Stimulated activated naive CD8-positive, alpha-beta T cell treated with anti-CD3 and anti-CD28 coated beads, Interleukin-15, amount 100 ng/mL, for 72 hours (primary cell): ENCODE results near the gene TLE1.

Experiments
- ATAC-seq: fragments of 150-1000 bp; cut with Tn5 transposase; 2 replicates; pipeline ENCODE4 v1.10.0; 2021; ENCODE audit warnings: mild to moderate bottlenecking, moderate library complexity
- DNase-seq, 2 donors: peaks; one replicate each; pipeline ENCODE4 v3.0.0; 2021 to 2022
- H3K27ac Mint-ChIP-seq, 2 donors: one replicate each; pipeline ENCODE4 v1.8.0; 2022; ENCODE audit warnings: mild to moderate bottlenecking in 2 of 2, mixed read lengths in 2 of 2, moderate library complexity in 2 of 2
- H3K27me3 Mint-ChIP-seq: one replicate; pipeline ENCODE4 v1.8.0; 2022; ENCODE audit warnings: mixed read lengths
- H3K4me1 Mint-ChIP-seq: one replicate; pipeline ENCODE4 v1.8.0; 2022; ENCODE audit warnings: mild to moderate bottlenecking, mixed read lengths
- H3K4me3 Mint-ChIP-seq, 2 donors: one replicate each; pipeline ENCODE4 v1.8.0; 2022; ENCODE audit warnings: mild to moderate bottlenecking in 2 of 2, mixed read lengths in 2 of 2, moderate library complexity in 1 of 2
- H3K9me3 Mint-ChIP-seq, 2 donors: one replicate each; pipeline ENCODE4 v1.8.0; 2022; ENCODE audit warnings: mixed read lengths in 2 of 2

The TLE1 gene

DNA sequence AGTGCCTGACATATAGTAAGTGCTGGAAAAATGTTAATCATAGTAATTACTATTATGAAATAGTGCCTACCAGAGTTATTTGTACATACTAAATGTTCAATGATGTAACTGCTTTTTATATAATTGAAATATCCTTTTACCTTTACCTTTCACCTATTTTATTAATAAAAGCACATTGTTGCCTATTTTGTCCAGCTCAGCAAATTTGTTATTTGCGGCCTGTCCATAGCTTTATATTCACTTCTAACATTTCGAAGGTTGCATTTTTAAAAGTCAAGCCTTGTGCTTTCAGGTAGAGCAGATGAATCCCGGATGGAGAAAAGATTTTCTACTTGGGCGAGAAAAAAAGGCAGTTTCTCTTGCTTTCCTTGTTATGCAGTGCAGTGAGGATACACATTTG is 119.3 kb downstream of the TLE1 start:
- DNase-seq (no peak), ATAC-seq (no peak)
- H3K4me3 Mint-ChIP-seq, result no peak overlapping the region
- no peaks in the 10 kb centered on the region for H3K9me3 Mint-ChIP-seq
- H3K4me1 Mint-ChIP-seq, result no peaks in the 10 kb centered on the region
- no peaks in the 10 kb centered on the region for H3K27me3 Mint-ChIP-seq
- H3K27ac Mint-ChIP-seq, result no peak overlapping the region

DNA sequence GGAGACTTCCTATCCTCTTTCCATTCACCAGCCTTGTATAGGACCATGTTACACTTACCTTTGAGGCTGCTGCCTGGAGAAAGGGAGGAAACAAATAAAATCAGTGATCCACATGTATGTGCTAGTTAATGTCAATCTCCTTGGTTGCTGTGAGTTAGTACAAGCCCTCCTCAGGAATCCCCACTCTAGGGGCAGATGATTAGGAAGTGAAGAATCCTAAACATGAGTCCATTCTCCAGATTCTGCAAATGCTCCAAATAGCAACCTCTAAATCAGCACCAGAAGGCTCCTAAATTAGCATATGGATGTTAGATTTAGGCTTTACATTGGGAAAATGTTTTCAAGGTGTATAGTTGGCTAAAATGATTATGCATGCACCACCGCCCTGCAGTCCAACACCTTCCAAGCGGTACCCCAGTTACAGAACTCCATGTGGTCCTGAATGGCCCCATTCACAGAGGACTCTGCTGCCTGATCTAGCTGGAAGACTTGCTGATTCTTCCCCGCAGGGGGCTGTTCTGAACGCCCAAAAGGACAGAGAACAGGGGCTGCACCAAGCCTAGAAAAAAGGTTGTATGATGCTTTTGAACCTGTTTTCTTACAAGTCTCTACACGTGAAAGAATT is 123.2 kb downstream of the TLE1 start:
- Mint-ChIP-seq H3K4me1 (no peaks in the 10 kb centered on the region), H3K27ac (no peak overlapping the region), H3K4me3 (no peak overlapping the region), H3K9me3 (peaks cover 4 to 5% of the 10 kb centered on the region in 2 donors), H3K27me3 (no peaks in the 10 kb centered on the region)
- ATAC-seq (no peak), DNase-seq (no peak)

DNA sequence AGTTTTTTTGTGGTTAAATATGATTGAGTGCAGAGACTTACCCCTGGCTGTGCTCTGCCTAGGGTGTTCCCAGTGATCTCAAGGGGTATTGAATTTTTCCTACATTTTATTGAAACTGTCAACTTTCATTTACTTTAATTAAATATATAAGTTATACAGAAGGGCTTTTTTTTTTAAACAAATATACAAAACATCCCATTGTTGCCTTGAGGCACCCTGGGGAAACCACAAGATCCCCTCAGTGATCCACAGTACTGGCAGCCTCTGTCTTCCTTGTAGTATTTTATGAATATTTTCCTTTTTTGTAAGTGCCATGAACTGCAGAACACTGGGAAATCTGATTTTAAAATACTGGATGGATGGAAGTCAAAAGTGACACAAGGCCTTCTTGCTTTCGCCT is 123.7 kb downstream of the TLE1 start:
- H3K9me3 Mint-ChIP-seq, result peaks cover 4 to 5% of the 10 kb centered on the region in 2 donors
- no peak for DNase-seq
- H3K4me1 Mint-ChIP-seq, result no peaks in the 10 kb centered on the region
- ATAC-seq, result no peak
- no peak overlapping the region for H3K4me3 Mint-ChIP-seq
- H3K27ac Mint-ChIP-seq, result no peak overlapping the region
- no peaks in the 10 kb centered on the region for H3K27me3 Mint-ChIP-seq

DNA sequence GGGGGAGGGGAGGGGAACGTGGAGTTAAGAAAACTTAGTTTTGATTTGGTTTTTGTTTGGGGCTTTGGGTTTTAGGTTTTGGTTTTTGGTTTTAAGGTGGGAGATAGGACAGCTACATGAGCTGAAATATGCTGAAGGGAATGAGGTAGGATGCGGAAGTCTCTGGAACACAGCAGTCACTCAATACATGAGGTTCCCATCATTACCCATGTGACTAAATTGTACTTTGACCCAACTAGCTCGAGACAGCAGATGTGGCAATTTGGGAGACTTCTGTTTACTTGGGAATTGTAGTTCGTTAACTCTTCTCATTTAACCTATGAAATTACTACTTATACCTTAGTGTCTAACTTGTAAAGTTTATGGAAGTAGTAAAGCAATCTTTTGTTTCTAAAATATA is 124.2 kb downstream of the TLE1 start:
- ATAC-seq, result no peak
- Mint-ChIP-seq H3K9me3 (peaks cover 4 to 5% of the 10 kb centered on the region in 2 donors), H3K27ac (no peak overlapping the region), H3K4me3 (no peak overlapping the region), H3K27me3 (no peaks in the 10 kb centered on the region), H3K4me1 (no peaks in the 10 kb centered on the region)
- no peak for DNase-seq

DNA sequence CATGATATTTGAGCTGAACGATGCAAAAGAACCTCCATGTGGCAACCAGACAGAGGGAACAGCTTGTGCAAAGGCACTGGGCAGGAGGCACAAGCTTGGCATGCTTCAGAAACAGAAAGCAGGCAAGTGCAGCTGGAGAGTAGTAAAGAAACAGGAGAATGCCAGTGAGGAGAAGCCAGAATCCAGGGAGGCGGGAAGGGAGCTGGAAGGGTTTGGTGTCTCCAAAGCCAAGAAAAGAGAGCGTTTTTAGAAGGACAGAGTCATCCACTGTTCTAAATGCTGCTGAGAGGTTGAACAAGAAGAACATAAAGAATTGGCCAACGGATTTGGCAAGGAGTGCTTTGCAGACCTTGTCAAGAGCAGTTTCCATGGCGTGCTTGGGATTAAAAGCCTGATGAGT is 124.7 kb downstream of the TLE1 start:
- no peak overlapping the region for H3K27ac Mint-ChIP-seq
- H3K9me3 Mint-ChIP-seq, result peaks cover 4 to 5% of the 10 kb centered on the region in 2 donors
- no peak for ATAC-seq

DNA sequence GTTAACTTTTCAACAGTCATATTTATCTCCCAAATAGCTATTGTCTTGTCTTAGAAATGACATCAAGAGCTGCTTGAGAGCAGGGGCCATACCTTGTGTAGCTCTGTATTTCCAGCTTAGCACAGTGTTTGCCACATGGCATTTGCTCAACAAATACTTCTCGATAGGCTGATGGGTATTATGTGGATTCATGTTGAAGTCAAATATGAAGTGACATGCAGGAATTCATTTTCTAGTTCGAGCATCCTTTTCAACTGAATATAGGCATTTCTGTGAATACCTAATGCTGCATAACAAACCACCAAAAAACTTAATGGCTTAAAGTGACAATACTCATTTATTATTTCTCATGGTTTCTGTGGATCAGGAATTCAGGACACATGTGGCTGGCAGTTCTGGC is 125.6 kb downstream of the TLE1 start:
- H3K27ac Mint-ChIP-seq, result no peak overlapping the region
- H3K9me3 Mint-ChIP-seq, result peaks cover 4 to 5% of the 10 kb centered on the region in 2 donors
- ATAC-seq, result no peak
- H3K4me1 Mint-ChIP-seq, result no peaks in the 10 kb centered on the region
- no peak for DNase-seq
- no peaks in the 10 kb centered on the region for H3K27me3 Mint-ChIP-seq
- no peak overlapping the region for H3K4me3 Mint-ChIP-seq

More for the DNA sequence above, 124.7 kb downstream of the TLE1 start:
- no peaks in the 10 kb centered on the region for H3K27me3 Mint-ChIP-seq
- no peak for DNase-seq
- H3K4me1 Mint-ChIP-seq, result no peaks in the 10 kb centered on the region
- H3K4me3 Mint-ChIP-seq, result no peak overlapping the region

DNA sequence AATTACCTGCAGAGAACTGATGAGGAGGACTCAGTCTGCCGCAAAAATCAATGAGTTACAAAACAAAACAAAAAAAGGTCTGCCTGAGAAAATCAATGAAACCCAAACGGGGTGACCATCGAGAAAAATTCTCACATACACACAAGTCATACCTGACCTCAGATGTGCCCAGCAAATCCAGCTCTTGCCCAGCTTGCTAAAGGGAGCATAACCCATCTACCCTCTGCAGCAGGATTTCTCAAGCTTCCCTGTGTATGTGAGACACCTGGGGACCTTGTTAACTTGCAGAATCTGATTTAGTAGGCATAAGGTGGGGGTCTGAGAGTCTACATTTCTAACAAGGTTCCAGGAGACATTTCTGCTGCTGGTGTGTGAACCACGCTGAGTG is 126.3 kb downstream of the TLE1 start:
- no peak for DNase-seq
- no peaks in the 10 kb centered on the region for H3K4me1 Mint-ChIP-seq
- H3K27ac Mint-ChIP-seq, result no peak overlapping the region
- peaks cover 2% of the 10 kb centered on the region for H3K27me3 Mint-ChIP-seq
- no peak overlapping the region for H3K4me3 Mint-ChIP-seq
- ATAC-seq, result no peak
- peaks cover 4 to 5% of the 10 kb centered on the region in 2 donors for H3K9me3 Mint-ChIP-seq

DNA sequence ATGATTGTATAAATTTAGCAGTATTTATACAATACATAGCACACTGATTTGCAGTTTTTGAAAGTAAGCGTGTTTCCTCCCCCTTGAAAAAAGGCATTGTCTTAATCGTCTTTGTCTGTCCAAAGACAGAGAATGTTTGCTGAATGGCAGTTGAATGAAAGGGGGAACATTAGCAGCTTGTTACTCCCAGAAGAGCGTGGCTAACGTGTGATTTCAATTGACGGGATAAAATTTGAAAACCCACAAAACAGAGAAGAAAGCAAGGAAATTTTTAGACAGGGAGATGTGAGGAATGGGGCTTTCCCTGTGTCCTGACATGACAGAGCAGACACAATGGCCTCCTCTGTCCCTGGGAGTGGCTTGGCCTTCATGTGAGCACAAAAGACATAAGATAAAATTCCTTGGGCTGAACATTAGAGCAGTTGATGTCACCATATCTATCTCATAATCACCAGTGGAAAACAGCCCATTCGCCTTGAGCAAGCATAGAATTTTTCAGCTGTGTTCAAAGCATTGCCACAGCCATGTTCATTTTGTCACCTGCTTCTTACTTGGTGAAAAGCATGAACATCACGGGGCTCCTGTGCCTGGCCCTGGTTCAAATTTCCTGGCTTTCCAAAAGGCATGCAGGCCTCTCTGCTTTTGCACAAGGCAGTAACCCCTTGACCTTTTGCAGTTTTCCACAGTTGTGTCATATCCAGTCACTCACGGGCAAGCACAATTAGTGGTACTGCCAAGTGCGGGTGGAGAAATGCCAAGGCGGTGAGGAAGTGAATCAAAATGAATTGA is 126.9 kb downstream of the TLE1 start:
- no peak overlapping the region for H3K27ac Mint-ChIP-seq
- no peak for DNase-seq
- no peaks in the 10 kb centered on the region for H3K4me1 Mint-ChIP-seq
- H3K4me3 Mint-ChIP-seq, result no peak overlapping the region
- peaks cover 4 to 5% of the 10 kb centered on the region in 2 donors for H3K9me3 Mint-ChIP-seq
- no peak for ATAC-seq
- H3K27me3 Mint-ChIP-seq, result peaks cover 7% of the 10 kb centered on the region

DNA sequence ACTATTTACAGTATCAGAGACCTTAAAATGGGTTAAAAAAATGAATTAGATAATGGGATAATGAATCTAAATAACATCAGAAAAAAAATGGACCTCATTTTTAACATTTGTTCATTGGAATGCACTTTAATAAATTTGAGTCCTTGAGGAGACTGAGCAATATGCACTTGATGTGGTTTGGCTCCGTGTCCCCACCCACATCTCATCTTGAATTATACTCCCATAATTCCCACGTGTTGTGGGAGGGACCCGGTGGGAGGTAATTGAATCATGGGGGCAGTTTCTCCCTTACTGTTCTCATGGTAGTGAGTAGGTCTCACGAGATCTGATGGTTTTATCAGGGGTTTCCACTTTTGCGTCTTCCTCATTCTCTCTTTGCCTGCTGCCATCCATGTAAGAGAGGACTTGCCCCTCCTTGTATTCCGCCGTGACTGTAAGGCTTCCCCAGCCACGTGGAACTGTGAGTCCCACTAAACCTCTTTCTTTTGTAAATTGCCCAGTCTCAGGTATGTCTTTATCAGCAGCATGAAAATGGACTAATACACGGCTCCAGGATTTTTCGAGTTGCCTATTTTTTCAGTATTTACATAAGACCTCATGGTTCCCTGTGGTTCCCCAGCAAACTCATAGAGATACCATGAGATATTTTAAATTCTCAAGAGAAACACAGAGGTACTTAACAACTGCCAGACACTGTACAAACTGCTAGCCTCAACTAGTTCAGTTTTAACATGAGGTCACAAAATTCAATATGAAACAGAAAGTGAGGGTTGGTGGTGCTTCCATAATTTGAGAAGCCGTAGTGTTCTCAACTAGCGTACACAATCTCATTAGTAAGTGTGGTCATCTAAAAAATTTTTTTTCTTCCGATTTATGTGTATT is 128.3 kb downstream of the TLE1 start:
- Mint-ChIP-seq H3K9me3 (peaks cover 4 to 5% of the 10 kb centered on the region in 2 donors), H3K27ac (no peak overlapping the region), H3K27me3 (peaks cover 7% of the 10 kb centered on the region), H3K4me1 (no peaks in the 10 kb centered on the region), H3K4me3 (no peak overlapping the region)
- DNase-seq (no peak), ATAC-seq (no peak)

DNA sequence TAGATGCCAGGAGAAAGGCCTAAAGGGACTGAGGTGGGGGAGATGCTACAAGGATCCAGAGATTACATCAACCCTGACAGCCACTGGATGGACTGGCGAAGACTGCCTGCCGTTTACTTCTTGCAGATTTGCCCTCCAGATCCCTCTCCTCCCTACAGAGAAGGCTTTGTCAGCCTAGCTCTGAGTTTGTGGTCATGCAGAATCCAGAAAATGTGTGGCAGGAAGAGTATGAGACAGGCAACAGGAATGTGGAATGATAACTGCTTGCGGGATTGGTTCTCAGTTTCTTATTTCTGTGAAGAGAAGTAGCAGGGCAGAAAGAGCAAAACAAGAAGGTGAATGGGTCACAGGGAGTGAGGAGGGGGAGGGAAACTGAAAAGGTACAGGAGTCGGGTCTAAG is 129.6 kb downstream of the TLE1 start:
- Mint-ChIP-seq H3K27ac (no peak overlapping the region), H3K4me3 (no peak overlapping the region), H3K9me3 (peaks cover 3 to 4% of the 10 kb centered on the region in 2 donors), H3K4me1 (no peaks in the 10 kb centered on the region), H3K27me3 (peaks cover 7% of the 10 kb centered on the region)
- DNase-seq (no peak), ATAC-seq (no peak)

DNA sequence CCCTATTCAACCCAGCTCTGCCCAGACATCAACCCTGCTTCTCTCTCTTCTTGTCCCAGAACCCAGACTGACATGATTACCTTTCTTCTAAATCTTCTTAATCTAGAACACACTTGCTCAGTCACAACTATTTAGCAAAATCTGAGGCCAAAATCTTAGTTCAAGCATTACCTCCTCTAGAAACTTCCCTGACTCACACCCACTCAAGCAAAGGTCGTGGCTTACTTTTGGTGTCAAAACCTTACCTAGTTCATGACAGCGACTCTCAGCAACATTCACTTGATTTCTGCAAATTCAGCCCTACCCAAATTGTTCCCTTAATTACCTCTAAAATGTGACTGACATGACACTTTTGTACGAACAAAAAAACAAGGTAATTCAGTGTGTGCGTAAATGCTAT is 130.2 kb downstream of the TLE1 start:
- Mint-ChIP-seq H3K27ac (no peak overlapping the region), H3K27me3 (peaks cover 7% of the 10 kb centered on the region), H3K9me3 (peaks cover 0 to 3% of the 10 kb centered on the region in 2 donors), H3K4me3 (no peak overlapping the region), H3K4me1 (no peaks in the 10 kb centered on the region)
- ATAC-seq (no peak), DNase-seq (no peak)

DNA sequence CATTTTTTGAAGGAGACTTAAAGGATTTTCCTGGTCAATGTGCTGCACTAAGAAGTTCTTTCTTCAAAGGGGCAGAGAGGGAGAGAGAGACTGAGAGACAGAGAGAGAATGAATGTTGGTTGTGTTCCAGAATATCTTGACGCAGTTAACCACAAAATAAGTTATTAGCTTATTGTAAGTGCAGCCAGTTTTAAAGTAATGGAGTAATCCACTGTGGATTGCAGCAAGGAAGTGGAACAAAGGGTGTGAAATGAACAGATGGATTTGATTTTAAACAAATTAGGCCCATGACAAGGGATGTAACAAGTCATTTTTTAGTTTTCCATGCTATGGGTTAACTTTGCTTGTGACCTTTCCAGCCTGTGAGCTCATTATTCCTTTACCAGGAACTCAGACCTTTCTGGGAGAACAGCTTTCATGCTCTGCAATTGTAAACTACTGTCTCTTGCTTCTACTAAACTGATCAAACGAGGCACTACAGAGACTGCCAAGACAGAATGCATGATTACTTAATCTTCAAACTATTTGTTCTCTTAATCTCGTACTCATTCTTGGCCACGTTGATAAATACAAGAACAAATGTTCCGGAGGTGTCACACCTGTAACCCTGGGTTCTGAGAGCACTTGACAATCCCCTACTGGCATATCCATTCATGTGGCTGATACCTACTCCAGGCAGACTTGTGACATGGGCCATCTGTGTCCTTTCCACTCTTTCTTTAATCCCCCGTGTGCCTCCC is 131.1 kb downstream of the TLE1 start:
- H3K4me1 Mint-ChIP-seq, result no peaks in the 10 kb centered on the region

DNA sequence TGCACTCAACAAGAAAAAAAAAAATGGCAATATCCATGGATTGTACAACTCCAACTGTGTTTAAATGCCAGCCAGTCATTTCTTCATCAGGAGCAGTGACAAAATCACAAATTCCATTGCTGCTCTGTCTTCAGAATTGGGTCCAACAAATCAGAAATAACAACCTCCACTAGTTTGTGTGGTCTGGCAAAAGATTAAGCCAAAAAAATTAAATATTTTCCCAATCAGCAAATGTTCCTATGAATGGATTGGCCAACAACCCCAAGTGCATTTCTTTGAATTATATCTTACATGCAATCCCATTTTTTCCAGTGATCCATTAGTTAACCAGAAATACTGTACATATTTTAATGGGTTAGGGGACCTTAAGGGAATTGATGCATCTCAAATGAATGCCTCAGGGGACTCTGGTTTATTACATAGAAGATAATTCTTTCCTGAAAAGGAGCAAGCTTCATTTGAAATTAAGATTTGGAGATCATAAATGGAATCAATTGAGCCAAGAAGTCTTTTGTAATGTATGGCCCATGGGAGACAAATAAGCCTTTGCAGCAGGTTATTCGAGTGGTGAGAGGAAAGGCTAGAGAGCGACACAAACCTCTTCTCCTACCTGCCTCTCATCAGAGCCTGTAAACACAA is 131.8 kb downstream of the TLE1 start:
- H3K4me1 Mint-ChIP-seq, result no peaks in the 10 kb centered on the region
- H3K4me3 Mint-ChIP-seq, result no peak overlapping the region
- peaks cover 7% of the 10 kb centered on the region for H3K27me3 Mint-ChIP-seq
- ATAC-seq, result no peak
- DNase-seq, result no peak
- no peaks in the 10 kb centered on the region for H3K9me3 Mint-ChIP-seq
- no peak overlapping the region for H3K27ac Mint-ChIP-seq

More for the DNA sequence above, 131.1 kb downstream of the TLE1 start:
- no peak overlapping the region for H3K4me3 Mint-ChIP-seq
- ATAC-seq (no peak), DNase-seq (no peak)
- peaks cover 7% of the 10 kb centered on the region for H3K27me3 Mint-ChIP-seq
- no peaks in the 10 kb centered on the region for H3K9me3 Mint-ChIP-seq
- no peak overlapping the region for H3K27ac Mint-ChIP-seq

DNA sequence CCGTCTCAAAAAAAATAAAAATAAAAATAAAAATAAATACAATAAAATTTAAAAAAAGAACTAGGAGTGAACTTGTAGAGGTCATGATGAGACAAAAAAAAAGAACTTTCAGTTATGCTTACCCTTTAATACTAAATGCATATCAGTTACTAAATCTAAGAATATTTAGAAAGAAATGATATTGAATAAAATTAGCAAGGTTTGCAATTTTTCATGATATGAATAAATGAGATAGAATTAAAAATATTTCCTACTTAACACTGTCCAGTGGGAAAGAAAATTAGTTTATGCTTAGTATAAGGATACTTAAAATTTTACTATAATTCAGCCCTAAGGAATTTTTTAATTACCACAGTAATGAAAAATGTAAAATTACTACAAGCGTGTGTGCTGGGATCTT is 132.4 kb downstream of the TLE1 start:
- peaks cover 7% of the 10 kb centered on the region for H3K27me3 Mint-ChIP-seq
- no peak overlapping the region for H3K27ac Mint-ChIP-seq
- DNase-seq (no peak), ATAC-seq (no peak)
- H3K4me3 Mint-ChIP-seq, result no peak overlapping the region
- no peaks in the 10 kb centered on the region for H3K4me1 Mint-ChIP-seq
- H3K9me3 Mint-ChIP-seq, result no peaks in the 10 kb centered on the region

DNA sequence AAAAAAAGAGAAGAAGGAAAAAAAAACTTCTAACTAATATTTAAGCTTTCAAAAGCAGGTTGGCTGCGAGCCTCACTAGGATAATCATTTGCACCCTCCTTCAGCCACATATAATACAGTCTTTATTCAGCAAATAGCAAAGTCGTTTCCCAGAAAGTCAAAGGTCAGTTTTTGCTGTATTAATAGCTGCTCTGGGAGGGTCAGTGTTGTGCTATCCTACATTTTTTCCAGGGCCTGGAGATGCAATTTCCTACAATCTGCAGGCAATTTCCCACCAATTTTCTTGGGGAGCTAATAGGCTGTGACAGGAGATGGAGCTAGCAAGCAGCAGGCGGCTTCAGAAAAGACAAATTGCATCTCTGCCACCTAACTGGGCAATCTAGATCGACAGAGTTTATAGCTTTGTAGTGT is 136.8 kb downstream of the TLE1 start:
- H3K4me1 Mint-ChIP-seq, result no peaks in the 10 kb centered on the region
- ATAC-seq (no peak), DNase-seq (no peak)
- no peak overlapping the region for H3K4me3 Mint-ChIP-seq
- no peak overlapping the region for H3K27ac Mint-ChIP-seq
- peaks cover 7% of the 10 kb centered on the region for H3K27me3 Mint-ChIP-seq
- no peaks in the 10 kb centered on the region for H3K9me3 Mint-ChIP-seq
